ENCODE data around the gene ATP1A2.

GRCh38 chr1:160115545-160116282 lies at the start of gene ATP1A2:
- no peak for TF ChIP-seq REST (IDR thresholded peaks at IDR 0.05; ENCODE audit: insufficient read depth in 1 of 2, low read depth in 2 of 2, low read length in 2 of 2)
- TF ChIP-seq SIN3A (IDR thresholded peaks at IDR 0.05; ENCODE audit: borderline replicate concordance, insufficient read depth, low read length), result no peak
